HG02943 (cell line): Measurements from ENCODE around the gene NUP98.
A peak's percentile ranks its signal among the peaks of the same experiment; 100 is the strongest.
"Not testable (repeated sequence)": the region's sequence is repeated elsewhere in the genome, so short reads cannot be mapped to it uniquely, and the experiment has no call there.

Experiments
- ATAC-seq: cut with Tn5 transposase; IDR thresholded peaks from one replicate; pipeline ENCODE4 v1.9.1; 2021; ENCODE audit warnings: mild to moderate bottlenecking, low read depth, moderate library complexity; ENCODE audit not compliant: unreplicated experiment

Gene NUP98

DNA sequence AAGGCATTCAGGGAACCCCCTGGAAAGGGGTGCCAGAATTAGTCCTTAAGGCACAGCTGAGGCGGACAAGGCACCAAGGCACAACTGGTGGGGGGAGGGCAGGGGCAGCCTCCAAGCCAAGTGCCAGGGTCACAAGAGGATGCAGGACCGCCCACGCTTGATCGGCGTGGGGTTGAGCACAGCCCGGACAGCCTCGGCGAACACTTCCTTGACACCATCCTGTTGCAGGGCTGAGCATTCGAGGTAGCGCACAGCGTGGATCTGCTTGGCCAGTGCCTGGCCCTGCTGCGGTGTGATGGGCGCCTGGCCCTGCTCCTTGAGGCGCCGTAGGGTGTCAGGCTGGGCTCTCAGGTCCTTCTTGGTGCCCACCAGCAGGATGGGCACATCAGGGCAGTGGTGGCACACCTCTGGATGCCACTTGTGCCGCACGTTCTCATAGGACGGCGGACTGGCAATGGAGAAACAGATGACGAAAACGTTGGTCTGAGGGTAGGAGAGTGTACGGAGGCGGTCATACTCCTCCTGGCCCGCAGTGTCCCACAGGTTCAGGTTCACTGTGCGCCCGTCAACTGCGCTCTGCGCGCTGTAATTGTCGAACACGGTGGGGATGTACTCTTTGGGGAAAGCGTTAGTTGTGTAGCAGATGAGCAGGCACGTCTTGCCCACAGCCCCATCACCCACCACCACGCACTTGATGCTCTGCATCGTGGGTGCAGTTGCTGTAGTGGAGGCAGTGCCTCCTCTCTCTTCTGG is 30.3 kb upstream of the NUP98 start:
- ATAC-seq, result no peak

DNA sequence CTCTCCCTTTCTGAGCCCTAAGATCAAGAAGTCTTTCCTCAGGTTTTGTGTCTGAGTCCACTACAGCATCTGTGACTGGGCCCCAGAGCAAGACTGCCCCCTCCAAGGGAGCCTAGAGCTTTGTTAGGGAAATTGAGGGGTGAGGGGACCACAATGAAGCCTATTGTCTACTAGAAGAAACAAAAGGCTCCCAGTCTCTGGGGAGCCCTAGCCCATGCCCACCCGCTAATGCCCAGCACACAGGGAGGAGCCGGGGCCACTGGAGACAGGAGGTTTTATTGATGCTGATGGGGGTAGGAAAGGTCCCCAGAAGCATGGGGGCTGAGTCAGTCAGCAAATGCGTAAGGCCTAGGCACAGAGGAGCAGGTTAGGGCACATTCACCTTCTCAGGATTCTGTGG is 29.4 kb upstream of the NUP98 start:
- ATAC-seq, result no peak

DNA sequence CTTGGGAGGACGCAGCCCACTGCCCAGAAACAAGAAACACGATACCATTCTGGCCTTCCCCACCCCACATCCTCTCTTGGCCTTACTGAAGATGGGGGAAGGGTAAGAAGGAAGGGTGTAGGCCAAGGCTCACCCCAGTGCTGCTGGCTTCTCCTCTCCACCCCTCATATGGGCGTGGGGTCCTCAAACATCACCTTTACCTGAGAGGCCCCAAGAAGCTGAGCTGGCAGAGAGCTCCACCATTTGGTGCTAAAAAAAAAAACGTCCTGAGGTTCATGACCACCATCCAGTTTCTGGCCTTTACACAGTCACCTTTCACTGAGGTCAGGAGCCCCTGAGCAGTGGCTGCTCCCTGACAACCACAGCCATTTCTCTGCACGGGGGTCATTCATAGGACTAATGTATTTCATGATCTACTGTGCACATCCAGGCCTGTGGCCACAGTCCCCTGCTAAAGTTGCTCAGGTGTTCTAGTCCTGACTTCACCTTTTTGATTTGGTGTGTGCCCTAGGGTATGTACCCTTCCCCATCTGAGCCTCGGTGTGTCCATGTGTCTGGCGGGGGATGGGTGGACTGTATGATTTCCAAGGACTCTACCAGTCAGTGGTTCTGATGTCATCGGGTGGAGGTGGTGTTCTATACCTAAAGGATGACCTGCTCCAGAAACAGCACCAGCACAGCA is 28.3 kb upstream of the NUP98 start:
- no peak for ATAC-seq

DNA sequence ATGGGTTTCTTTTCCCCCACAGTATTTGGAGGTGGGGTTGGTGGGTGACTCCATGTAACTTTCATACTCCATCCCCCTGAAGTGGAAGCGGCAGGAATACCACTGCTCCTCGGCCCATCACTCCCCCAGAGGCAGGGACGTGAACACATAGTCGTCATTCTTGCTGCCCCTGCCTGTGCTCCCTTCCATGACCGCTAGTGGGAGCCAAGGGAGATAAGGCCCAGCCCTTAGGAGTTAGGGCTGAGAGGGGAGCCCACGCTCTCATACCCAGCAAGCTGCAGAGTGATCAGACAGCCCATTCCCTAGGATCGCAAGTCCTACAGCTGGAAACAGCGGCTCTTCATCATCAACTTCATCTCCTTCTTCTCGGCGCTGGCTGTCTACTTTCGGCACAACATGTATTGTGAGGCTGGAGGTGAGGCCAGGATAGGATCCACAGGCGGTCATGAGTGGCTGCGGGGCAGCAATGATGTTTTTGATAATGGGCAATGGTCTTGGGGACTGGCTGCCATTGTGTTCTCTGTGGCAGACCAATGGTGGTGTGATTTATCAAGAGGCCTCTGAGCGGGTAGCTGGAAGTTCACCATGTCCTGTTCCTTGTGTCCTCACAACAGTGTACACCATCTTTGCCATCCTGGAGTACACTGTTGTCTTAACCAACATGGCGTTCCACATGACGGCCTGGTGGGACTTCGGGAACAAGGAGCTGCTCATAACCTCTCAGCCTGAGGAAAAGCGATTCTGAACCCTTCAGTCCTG is 27.5 kb upstream of the NUP98 start:
- peak; percentile 79 for ATAC-seq

DNA sequence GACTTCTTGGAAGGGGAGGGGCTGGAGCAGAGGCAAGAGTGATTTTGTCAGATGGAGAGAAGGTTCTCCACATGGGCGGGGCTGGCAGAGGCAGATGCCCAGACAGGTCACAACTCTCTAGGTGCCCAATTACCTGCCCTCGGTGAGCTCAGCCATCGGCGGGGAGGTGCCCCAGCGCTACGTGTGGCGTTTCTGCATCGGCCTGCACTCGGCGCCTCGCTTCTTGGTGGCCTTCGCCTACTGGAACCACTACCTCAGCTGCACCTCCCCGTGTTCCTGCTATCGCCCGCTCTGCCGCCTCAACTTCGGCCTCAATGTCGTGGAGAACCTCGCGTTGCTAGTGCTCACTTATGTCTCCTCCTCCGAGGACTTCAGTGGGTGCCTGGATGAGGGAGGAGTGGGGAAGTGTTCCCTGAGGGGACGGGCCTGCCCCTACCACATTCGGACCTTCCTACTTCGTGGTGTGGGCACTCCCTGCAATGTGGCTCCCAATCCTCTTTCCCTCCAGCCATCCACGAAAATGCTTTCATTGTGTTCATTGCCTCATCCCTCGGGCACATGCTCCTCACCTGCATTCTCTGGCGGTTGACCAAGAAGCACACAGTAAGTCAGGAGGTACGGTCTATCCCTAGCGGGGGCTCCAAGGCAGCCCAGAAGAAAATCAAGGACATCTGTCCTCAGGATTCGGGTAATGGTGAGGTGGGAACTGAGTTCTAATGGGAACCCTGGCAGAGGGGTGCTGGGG is 26.6 kb upstream of the NUP98 start:
- no peak for ATAC-seq

DNA sequence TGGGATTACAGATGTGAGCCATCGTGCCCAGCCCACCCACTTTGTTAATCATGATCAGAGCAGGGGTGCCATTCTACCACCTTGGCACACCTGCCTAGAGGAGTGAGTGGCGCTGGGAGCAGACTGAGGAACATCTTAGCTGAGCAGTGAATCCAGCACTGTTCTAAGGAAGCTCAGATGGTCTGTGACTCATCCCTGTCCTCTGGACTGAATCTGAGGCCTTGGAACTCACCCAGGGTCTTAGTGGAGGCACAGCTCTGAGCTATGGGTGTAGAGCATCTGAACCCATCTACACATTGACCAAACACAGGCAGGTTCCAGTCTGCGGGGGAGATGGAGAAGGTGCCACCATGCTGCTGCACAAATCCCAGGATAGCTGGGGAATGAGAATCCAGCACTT is 25.9 kb upstream of the NUP98 start:
- ATAC-seq, result no peak

DNA sequence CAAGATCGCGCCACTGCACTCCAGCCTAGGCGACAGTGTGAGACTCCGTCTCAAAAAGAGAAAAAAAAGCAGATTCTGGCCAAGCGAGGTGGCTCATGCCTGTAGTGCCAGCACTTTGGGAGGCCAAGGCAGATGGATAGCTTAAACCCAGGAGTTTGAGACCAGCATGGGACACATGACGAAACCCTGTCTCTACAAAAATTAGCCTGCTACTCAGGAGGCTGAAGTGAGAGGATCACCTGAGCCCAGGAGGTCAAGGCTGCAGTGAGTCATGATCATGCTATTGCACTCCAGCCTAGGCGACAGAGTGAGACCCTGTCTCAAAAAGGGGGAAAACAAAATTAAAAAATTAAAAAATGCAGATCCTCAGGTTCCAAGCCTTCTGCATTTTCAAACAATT is 25.0 kb upstream of the NUP98 start:
- no peak for ATAC-seq

DNA sequence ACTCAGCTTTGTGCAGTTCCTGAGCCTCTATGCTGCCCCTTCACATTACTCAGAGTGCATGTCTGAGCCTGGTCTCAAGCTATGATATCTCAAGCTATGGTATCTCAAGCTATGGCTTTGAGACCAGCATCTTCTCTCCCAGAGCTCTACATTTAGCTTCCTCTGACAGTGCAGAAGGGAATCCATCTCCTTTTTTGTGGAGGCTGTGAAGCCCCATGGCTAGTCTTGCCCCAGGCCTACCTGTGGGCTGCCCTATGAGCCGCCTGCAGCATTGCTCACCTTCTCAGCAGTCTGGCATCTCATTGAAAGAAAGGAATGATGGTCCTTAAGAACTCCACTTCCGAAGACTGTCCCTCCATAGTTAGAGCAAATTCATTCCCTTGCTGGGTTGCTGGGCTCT is 23.6 kb upstream of the NUP98 start:
- no peak for ATAC-seq

DNA sequence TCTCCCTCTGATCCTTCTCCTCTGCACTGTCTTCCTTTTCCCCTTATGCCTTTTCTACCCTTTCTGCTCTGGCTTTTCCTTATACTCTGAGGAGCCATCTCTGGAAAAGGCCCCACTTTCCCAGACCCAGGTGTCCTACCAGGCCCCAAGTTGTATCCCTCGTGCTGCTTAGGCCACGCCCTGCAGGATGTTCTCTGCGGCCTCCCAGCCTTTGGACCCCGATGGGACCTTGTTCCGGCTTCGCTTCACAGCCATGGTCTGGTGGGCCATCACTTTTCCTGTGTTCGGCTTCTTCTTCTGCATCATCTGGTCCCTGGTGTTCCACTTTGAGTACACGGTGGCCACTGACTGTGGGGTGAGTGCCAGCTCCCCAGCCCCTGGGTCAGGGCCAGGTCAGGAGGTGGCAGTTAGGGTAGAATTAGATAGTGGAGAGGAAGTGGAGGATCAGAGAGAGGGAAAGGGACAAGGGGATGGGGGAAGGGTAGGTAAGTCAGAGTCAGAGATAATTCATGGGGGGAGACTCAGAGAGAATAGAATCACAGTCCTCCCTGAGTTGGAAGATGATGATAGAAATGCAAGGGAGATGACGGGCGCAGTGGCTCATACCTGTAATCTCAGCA is 19.9 kb upstream of the NUP98 start:
- ATAC-seq, result no peak

DNA sequence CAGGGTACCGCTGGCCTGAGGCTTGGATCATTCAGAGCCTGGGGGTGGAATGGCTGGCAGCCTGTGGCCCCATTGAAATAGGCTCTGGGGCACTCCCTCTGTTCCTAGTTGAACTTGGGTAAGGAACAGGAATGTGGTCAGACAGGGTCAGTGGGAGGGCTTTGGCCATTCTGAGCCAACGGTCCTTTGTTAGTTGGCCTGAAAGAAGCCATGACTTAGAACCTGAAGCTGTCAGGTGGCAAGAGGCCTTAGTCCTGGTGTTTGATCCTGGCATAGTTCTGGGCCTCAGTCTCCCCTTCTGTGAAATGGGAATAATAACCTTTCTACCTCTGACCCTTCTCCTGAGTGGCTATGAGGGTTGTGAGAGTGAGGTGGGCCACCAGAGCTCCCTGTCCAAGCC is 19.3 kb upstream of the NUP98 start:
- no peak for ATAC-seq

DNA sequence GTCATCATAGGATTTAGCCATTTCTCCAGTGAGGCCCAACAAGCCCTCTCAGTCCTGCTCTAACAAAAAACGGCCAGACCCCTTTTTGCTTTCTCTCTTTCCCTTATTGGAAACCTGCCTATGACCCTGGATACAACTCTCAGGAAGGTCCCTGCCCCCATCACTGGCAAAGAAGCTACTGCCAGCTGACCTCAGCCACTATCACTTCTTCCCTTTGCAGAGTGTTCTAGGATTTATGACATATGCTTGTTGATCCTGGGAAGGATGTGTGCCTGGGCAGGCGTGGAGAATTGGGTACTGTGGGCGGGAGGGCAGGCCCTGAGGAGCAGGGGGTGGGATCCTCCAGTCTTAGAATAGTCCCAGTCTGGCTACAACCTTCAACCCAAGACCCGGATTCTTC is 18.5 kb upstream of the NUP98 start:
- ATAC-seq, result no peak

DNA sequence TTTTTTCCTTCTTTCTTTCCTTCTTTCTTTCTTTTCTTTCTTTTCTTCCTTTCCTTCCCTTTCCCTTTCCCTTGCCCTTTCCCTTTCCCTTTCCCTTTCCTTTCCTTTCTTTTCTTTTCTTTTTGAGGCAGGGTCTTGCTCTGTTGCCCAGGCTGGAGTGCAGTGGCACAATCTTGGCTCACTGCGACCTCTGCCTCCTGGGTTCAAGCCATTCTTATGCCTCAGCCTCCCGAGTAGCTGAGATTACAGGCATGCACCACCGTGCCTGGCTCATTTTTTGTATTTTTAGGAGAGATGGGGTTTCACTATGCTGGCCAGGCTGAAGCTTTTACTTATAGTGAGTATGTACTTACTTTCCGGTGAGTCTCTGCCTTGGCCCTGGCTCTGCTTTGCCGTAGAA is 17.5 kb upstream of the NUP98 start:
- not testable (repeated sequence) for ATAC-seq

DNA sequence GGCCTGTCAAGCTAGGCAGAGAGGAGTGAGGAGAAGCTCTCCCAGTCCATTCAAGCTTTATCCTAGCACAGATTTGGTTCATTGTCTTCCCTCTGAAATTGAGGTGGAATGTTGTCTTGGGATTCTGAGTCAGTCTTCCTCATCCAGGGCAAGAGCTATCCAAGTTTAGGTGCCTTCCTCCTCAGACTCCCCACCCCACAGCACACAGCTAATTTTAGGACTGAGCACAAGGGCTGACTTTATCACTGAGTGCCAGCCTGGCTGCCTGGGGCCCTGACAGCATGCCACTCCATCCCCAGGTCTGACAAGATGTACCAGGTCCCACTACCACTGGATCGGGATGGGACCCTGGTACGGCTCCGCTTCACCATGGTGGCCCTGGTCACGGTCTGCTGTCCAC is 13.6 kb upstream of the NUP98 start:
- no peak for ATAC-seq

DNA sequence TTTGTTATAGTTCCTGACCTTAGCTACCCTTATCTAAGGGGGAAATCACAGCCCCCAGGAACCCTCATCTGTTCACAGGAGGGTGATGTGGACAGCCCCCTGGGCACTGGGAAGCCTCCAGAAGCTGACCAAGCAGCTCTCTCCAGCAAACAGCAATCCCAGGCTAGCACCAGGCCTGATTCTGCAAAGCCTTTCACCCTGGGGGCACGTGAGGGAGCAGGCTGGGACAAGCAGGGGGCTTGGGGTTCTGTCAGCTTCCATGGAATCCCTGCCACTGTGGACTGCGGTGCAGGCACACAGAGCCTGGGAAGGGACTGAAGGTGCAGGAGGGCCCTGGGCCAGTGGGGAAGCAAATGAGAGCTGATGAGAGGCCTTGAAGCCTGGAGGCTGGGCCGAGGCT is 13.1 kb upstream of the NUP98 start:
- no peak for ATAC-seq

DNA sequence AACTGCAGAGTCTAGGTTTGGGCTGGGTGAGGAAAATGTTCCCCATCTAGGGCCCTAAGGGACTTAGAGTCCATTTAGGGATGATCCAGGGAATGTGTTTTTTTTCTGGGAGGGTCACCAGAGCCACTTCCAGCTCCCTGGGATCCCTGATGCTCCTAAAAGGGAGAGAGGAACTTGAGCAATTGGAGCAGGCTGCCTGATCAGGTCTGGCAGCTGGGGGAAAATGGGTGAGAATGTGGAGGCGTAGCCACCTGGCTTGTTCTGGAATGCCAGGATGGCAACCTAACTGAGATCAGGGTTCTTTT is 12.2 kb upstream of the NUP98 start:
- ATAC-seq, result no peak

DNA sequence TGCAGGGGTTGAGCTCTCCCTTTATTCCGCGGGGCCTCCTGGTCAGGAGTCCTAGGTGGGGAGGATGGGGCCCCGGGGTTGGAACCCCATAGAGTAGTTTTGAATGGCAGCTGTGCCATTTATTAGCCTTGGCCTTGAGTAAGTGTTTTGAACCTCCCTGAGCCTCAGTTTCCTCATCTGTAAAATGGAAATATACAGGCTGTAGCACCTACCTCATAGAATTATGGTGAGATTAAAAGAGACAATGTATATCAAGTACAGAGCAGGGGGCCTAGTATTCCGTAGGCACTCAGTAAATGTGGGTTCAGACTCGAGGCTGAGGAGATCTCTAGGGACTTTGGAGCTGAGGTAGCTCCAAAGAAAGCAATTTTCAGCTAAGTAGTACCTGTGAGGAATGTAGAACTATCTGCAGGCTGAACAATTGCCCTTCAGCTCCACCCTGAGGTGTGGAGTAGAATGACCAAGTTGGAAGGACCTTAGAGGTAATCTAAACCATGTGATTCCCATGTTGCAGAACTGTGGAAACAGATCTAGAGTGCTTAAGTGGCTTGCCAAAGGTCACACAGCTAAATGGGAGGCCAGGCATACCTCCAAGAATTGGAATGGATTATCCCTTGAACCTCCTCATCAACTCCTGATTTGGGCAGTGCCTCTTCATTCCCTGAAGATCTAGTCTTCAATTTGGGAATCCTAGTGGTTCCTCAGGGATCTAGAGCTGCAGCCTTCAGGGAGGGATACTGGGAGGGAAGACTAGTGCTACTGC is 11.7 kb upstream of the NUP98 start:
- ATAC-seq, result peak; percentile 62

DNA sequence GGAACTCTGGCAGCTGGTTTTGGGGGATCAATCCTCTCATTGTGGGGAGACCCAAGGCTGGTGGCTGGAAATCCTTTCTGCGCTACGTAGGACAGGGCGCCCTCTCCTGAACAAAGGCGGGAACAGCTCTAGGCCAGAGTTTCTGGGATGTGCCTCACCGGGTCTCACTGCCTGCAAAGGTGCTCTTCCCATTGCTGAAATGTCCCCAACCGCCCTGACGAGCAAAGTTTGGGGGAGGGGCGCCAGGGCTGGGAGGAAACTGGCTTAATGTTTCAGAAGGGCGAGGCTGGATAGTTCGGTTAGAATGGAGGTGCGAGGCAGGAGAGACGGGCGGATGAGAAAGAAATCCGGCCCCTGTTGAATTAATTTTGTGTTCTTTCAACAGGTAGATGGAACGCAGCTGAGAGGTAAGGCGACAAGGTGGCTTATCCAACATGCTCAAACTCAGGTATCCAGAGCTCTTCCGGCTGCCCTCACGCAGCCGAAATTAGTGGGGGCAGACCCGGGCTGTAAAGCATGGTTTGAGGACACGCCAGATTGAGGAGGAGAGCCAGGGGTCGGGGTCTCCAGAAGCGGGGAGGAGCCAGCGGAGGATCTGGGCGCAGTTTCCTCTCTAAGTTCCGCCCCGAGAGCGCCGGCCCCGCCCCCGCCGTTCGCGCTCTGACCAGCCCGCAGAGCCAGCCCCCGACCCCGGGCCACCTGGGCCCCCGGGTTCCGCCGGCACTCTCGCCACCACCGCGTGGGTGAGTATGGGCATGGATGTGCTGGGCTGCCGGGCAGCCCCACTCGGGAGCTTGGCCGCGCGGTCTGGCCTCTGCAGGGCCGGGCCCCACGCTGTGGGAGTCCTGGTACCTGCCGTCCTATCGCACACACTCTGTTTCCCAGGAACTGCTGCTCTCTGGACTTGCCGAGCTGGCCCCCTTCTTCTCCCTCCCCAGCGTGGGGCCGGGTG is 10.8 kb upstream of the NUP98 start, which contains the start of gene PGAP2:
PGAP2 (plus strand) TSS at position 652 of the 952 bp plus-strand sequence. CDS start 2,700 bp downstream, outside the sequence.
- peak; percentile 74 for ATAC-seq

DNA sequence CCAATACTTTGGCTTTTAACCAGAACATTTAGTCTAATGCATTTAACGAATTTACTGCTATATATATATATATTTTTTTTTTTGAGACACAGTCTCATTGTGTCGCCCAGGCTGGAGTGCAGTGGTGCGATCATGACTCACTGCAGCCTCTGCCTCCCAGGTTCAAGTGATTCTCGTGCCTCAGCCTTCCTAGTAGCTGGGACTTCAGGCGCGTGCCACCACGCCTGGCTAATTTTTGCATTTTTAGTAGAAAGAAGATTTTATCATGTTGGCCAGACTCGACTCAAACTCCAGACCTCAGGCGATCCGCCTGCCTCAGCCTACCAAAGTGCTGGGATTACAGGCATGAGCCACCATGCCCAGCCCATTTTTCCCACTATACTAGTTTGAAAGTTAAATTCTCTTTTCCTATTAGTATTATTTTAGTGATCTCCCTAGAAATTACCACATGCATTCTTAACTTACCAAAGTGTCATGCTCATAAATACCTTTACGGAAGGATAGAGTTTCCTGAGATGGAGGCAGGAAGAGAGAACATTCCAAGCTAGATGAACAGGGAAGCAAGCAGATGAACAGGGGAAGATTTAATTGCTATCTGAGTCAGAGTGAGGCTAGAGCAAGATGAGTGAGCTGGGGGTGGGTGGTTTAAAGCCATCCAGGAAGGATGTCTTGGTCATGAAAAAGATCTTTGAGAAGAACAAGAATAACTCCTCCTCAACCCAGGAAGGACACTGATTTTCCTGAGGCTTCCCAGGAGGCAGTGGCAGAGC is 6.6 kb upstream of the NUP98 start:
- no peak for ATAC-seq
